ENCODE results near the gene FAM174B.

- TF ChIP-seq, protein P1, sequence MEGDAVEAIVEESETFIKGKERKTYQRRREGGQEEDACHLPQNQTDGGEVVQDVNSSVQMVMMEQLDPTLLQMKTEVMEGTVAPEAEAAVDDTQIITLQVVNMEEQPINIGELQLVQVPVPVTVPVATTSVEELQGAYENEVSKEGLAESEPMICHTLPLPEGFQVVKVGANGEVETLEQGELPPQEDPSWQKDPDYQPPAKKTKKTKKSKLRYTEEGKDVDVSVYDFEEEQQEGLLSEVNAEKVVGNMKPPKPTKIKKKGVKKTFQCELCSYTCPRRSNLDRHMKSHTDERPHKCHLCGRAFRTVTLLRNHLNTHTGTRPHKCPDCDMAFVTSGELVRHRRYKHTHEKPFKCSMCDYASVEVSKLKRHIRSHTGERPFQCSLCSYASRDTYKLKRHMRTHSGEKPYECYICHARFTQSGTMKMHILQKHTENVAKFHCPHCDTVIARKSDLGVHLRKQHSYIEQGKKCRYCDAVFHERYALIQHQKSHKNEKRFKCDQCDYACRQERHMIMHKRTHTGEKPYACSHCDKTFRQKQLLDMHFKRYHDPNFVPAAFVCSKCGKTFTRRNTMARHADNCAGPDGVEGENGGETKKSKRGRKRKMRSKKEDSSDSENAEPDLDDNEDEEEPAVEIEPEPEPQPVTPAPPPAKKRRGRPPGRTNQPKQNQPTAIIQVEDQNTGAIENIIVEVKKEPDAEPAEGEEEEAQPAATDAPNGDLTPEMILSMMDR (IDR thresholded peaks at IDR 0.05; ENCODE audit: low read length) = no peak
- TF ChIP-seq EZH2 (optimal IDR thresholded peaks at IDR 0.05; ENCODE audit: low read depth, low read length) = no peak
Observed at GRCh38 chr15:92676561-92676960, 21.0 kb upstream of the FAM174B start.

Data from MM.1S (cell line).